NCI-H2107 treated with DMSO at 0.1 percent for 48 hours (cell line): ENCODE data around the gene ADGRB3.

Experiments
- DNase-seq: peaks from one replicate; lab custom pipeline; 2025; ENCODE audit not compliant: unreplicated experiment; lab: John Stamatoyannopoulos, UW

The ADGRB3 gene

GRCh38 chr6:68697394-68697793, 62.3 kb downstream of the ADGRB3 start:
- DNase-seq = no peak

- no peak for DNase-seq
These were observed 66.1 kb downstream of the ADGRB3 start for GRCh38 chr6:68701159-68701558.

DNA sequence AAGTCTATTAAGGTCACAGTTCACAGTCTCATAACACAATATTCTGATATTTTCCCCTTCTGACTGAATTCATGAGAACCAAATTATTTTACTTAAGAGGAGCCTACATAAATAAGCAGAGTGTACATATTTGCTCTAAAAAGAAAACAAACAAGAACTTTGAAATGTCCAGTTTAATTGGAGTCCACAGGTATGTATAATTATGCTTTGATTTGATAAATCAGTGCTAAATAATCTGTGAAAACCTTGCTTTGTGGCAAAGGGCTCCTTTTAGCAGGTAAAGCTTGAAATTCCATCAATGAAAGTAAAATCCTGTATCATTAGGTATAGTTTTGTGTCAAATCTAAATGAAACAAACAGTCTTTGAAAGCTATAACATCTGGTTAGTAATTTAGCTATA, 69.4 kb downstream of the ADGRB3 start:
- no peak for DNase-seq

- DNase-seq = no peak
These were observed 74.0 kb downstream of the ADGRB3 start for GRCh38 chr6:68709091-68709490.

DNA sequence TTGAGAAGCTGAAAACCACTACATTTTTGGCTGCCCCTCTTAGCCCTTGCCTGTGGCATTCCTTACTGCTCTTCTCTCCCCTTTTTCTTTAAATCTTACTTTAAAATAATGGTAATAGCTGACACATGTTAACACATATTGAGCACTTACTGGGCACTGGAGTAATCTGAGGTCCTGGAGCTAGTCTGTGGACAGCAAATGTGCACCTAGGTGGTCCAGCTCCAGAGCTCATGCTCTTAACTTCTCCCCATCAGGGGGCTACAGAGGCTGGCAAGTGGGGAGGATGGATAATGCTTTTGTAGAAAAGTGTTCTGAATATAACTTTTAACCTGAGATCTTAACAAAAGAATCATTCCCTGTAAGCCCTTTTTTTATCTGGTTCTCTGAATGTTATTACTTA, 74.8 kb downstream of the ADGRB3 start:
- DNase-seq = no peak

- no peak for DNase-seq
These were observed 75.4 kb downstream of the ADGRB3 start for GRCh38 chr6:68710496-68710895.

GRCh38 chr6:68710916-68711315, 75.8 kb downstream of the ADGRB3 start:
- no peak for DNase-seq

GRCh38 chr6:68711386-68712000, 76.4 kb downstream of the ADGRB3 start:
- DNase-seq = no peak

DNA sequence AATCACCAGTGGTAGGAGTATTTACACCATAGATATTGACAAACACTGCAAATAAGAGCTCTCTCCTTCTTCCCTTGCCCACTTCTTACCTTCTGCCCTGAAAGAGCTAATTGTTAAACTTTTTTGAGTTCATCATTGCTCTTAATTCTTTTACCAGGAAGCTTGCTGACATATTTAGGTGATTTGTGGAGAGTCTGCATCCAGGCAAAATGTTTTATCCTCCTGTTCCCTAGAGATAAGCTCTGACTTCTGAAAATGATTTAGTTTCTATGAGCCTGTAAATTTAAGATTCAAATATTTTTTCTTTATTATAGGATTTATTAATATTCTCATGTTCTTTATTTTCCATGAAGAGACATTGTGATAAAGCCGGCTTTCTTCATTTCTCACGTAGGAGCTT, 81.5 kb downstream of the ADGRB3 start:
- no peak for DNase-seq

- DNase-seq = peak; percentile 80
These were observed 83.4 kb downstream of the ADGRB3 start for GRCh38 chr6:68718385-68719073.

DNA sequence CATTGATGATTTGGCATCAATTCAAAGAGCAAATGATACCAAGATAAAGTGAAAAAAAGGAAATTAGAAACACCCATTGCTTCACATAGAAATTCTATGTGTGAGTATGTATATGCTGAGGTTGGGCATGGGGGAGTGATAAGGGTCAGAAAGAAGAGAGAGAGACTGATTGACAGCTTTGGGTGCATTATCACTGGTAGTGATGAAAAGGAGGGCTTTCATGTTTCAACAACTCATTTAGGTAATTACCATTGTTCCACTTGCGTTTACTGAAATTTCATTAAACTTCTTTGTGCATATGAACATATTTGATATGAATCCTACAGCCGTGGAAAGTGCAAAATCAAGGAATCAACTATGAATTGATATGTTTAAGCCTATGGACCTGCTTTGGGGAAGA, 84.7 kb downstream of the ADGRB3 start:
- no peak for DNase-seq

GRCh38 chr6:68722891-68723527, 87.9 kb downstream of the ADGRB3 start:
- no peak for DNase-seq

- no peak for DNase-seq
These were observed 89.0 kb downstream of the ADGRB3 start for GRCh38 chr6:68724060-68724459.

GRCh38 chr6:68726337-68726736, 91.3 kb downstream of the ADGRB3 start:
- DNase-seq = no peak

DNA sequence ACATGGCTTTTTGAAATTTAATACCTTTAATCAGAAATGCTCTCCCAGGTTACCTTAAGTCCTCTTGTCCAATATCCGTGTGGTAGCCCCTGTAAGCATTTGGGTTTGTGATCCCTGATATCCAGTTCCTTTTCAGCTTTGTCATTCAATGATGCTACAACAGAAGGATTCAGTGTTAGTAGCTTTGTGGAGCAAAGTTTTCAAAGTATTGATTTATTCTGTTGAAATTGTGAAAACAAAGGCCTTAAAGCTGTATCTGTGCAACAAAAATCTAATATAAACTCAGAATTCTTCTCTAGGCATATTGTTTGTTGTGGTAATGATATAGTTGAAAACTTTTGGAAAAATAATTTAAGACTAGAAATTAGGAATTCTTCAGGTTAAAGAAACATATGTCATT, 91.9 kb downstream of the ADGRB3 start:
- DNase-seq = no peak

GRCh38 chr6:68727699-68728098, 92.6 kb downstream of the ADGRB3 start:
- no peak for DNase-seq

GRCh38 chr6:68728159-68728979, 93.3 kb downstream of the ADGRB3 start:
- no peak for DNase-seq

- no peak for DNase-seq
These were observed 94.4 kb downstream of the ADGRB3 start for GRCh38 chr6:68729377-68729903.

GRCh38 chr6:68730291-68731054, 95.4 kb downstream of the ADGRB3 start:
- no peak for DNase-seq

DNA sequence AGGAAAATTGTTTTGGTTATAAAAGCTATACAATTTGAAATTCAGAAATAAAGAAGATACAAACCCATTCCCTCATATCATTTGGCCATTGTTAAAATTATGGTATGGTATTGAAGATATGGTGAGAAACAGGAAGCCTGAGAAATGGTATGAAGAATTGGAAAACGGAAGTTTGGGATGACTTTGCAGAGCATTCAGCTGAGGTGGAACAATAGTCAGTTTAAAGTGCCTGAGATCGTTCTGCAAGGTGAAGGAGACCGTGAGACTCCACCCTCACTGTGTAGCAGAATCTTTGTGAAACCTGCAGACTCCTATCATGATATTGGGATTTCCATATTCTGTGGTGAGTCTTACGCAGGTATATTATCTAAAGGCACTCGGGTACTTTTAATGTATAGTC, 97.3 kb downstream of the ADGRB3 start:
- no peak for DNase-seq

DNA sequence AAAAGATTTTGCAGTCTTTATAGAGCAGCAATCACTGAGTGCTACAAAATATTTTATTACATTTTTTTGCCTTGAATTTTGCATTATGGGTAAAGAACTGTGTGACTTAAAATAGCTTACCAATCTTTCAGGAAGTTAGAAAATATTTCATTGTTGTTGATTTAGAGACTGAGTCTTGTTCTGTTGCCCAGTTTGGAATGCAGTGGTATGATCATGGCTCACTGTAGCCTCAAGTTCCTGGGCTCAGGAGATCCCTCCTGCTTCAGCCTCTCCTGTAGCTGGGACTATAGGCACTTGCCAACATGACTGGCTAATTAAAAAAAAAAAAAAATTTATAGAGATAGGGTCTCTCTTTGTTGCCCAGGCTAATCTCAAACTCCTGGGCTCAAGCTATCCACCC, 100.8 kb downstream of the ADGRB3 start:
- DNase-seq = no peak
